WTC11 (cell line): ENCODE measurements around the gene LARGE1.

Experiments used
- CREB1 ChIP-seq: sonication (generic); formaldehyde crosslinking; IDR thresholded peaks from 2 replicates; pipeline ENCODE4 v1.8.0; 2023; ENCODE audit warnings: mild to moderate bottlenecking, missing genetic modification reagents
- CTCF ChIP-seq: fragments of 200-600 bp; IDR thresholded peaks from 2 replicates; pipeline ENCODE4 v1.8.0; 2022; ENCODE audit warnings: antibody characterized with exemption
- E2F4 ChIP-seq: sonication (generic); formaldehyde crosslinking; IDR thresholded peaks from 2 replicates; pipeline ENCODE4 v1.8.1; 2022; ENCODE audit warnings: low read depth, mild to moderate bottlenecking, moderate library complexity, missing genetic modification reagents, borderline replicate concordance
- FOXJ3 ChIP-seq: sonication (generic); formaldehyde crosslinking; IDR thresholded peaks from 2 replicates; pipeline ENCODE4 v1.9.0; 2021; ENCODE audit warnings: missing genetic modification reagents, mild to moderate bottlenecking, borderline replicate concordance
- NR2C2 ChIP-seq: sonication (generic); formaldehyde crosslinking; IDR thresholded peaks from 2 replicates; pipeline ENCODE4 v1.8.0; 2022; ENCODE audit warnings: mild to moderate bottlenecking, missing genetic modification reagents
- PRRX2 ChIP-seq: fragments of 250-450 bp; sonication (Bioruptor Pico); IDR thresholded peaks from 2 replicates; pipeline ENCODE4 v1.8.0; 2021; ENCODE audit warnings: mild to moderate bottlenecking
- RELA ChIP-seq: sonication (generic); formaldehyde crosslinking; IDR thresholded peaks from 2 replicates; pipeline ENCODE4 v1.8.1; 2022; ENCODE audit warnings: missing genetic modification reagents, mild to moderate bottlenecking, borderline replicate concordance
- TCF7 ChIP-seq: sonication (generic); formaldehyde crosslinking; IDR thresholded peaks from 2 replicates; pipeline ENCODE4 v1.8.0; 2022; ENCODE audit warnings: mild to moderate bottlenecking, low read depth, missing genetic modification reagents, moderate library complexity
- TP53 ChIP-seq: sonication (generic); formaldehyde crosslinking; IDR thresholded peaks from 2 replicates; pipeline ENCODE4 v1.8.1; 2023; ENCODE audit warnings: mild to moderate bottlenecking, missing genetic modification reagents
- USF2 ChIP-seq: sonication (generic); formaldehyde crosslinking; IDR thresholded peaks from 2 replicates; pipeline ENCODE4 v1.8.1; 2023; ENCODE audit warnings: mild to moderate bottlenecking, missing genetic modification reagents, moderate library complexity
- ZNF423 ChIP-seq: fragments of 250-450 bp; sonication (Bioruptor Pico); IDR thresholded peaks from 2 replicates; pipeline ENCODE4 v2.1.2; 2022; ENCODE audit warnings: mild to moderate bottlenecking, moderate library complexity
- TF ChIP-seq, protein P1 (sequence below): fragments of 250-450 bp; sonication (Bioruptor Pico); IDR thresholded peaks from 2 replicates; pipeline ENCODE4 v1.9.0; 2021; ENCODE audit warnings: mild to moderate bottlenecking

DNA sequence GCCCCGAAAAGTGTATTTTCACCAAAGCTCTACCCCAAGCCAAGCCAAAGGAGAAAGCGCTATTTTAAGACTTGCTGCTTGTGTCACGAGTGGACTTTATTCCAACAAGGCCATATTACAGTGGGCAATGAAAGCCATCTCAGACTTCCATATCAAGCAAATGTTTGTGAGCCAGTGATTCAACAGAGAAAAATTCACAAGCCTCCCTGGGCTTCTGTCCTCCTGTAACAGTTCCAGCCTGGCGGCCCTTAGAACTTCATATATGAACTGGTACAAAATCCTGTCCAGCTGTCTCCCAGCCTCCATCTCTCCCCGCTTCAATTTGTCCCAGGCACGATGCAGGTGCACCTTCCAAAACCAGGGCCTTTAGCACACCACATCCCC lies 11.2 kb downstream of the LARGE1 start:
- no peak for TF ChIP-seq PRRX2 (CRISPR knock-in tag)
- TF ChIP-seq NR2C2: no peak
- no peak for TF ChIP-seq TP53 (CRISPR knock-in tag)
- TF ChIP-seq CTCF: no peak
- TF ChIP-seq, protein P1, sequence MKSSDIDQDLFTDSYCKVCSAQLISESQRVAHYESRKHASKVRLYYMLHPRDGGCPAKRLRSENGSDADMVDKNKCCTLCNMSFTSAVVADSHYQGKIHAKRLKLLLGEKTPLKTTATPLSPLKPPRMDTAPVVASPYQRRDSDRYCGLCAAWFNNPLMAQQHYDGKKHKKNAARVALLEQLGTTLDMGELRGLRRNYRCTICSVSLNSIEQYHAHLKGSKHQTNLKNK (CRISPR knock-in tag): no peak
- TF ChIP-seq TCF7 (CRISPR knock-in tag): no peak
- no peak for TF ChIP-seq E2F4 (CRISPR knock-in tag)
- TF ChIP-seq USF2 (CRISPR knock-in tag): no peak
- TF ChIP-seq CREB1 (CRISPR knock-in tag): no peak
- TF ChIP-seq RELA: no peak
- no peak for TF ChIP-seq FOXJ3 (CRISPR knock-in tag)
- no peak for TF ChIP-seq ZNF423 (CRISPR knock-in tag)
